KBM-7 (cell line): Measurements from ENCODE around the gene RIN3.
A peak's percentile ranks its signal among the peaks of the same experiment; 100 is the strongest.

Source experiments
- DNase-seq: peaks from one replicate; pipeline ENCODE4 v3.0.0-alpha.2; 2015
- in situ Hi-C: fragments of 300-500 bp; cut with MboI; formaldehyde crosslinking; loops from 2 replicates; pipeline ENCODE4 v1.14.3; 2020; ENCODE audit warnings: low sequenced_read_pairs, low pct_unique_long_range_greater_than_20kb, mixed read lengths

RIN3 gene

GRCh38 chr14:92686900-92687427, 173.4 kb downstream of the RIN3 start:
- peak; percentile 41 for DNase-seq
- in situ Hi-C loops = no loop called here

- DNase-seq = no peak
- in situ Hi-C loops = no loop called here
Measured at GRCh38 chr14:92687681-92688433, 174.3 kb downstream of the RIN3 start.

GRCh38 chr14:92688434-92689375, 175.1 kb downstream of the RIN3 start:
- no peak for DNase-seq

GRCh38 chr14:92690171-92691011, 176.8 kb downstream of the RIN3 start:
- peak; percentile 54 for DNase-seq
- in situ Hi-C loops = no loop called here

More at GRCh38 chr14:92688434-92689375, 175.1 kb downstream of the RIN3 start:
- in situ Hi-C loops = no loop called here

GRCh38 chr14:92692822-92693226, 179.2 kb downstream of the RIN3 start:
- in situ Hi-C loops = no loop called here
- DNase-seq = peak; percentile 55

GRCh38 chr14:92693998-92694795, 180.6 kb downstream of the RIN3 start:
- DNase-seq = no peak
- in situ Hi-C loops = no loop called here

- DNase-seq = no peak
- in situ Hi-C loops = no loop called here
Measured at GRCh38 chr14:92694807-92695206, 181.2 kb downstream of the RIN3 start.

GRCh38 chr14:92695562-92695961, 182.0 kb downstream of the RIN3 start:
- DNase-seq = no peak
- in situ Hi-C loops = no loop called here

GRCh38 chr14:92696366-92696765, 182.8 kb downstream of the RIN3 start:
- in situ Hi-C loops = no loop called here
- DNase-seq = peak; percentile 80

- DNase-seq = no peak
- in situ Hi-C loops = no loop called here
Measured at GRCh38 chr14:92698393-92698792, 184.8 kb downstream of the RIN3 start.

- in situ Hi-C loops = no loop called here
- no peak for DNase-seq
Measured at GRCh38 chr14:92701826-92702225, 188.2 kb downstream of the RIN3 start.

- in situ Hi-C loops = no loop called here
- DNase-seq = peak; percentile 79
Measured at GRCh38 chr14:92702441-92702918, 188.9 kb downstream of the RIN3 start.

GRCh38 chr14:92703516-92703915, 189.9 kb downstream of the RIN3 start:
- DNase-seq = no peak
- in situ Hi-C loops = no loop called here

GRCh38 chr14:92704036-92704804, 190.6 kb downstream of the RIN3 start:
- DNase-seq = peak; percentile 72
- in situ Hi-C loops = no loop called here

- DNase-seq = no peak
- in situ Hi-C loops = no loop called here
Measured at GRCh38 chr14:92704821-92705220, 191.2 kb downstream of the RIN3 start.

GRCh38 chr14:92706386-92706785, 192.8 kb downstream of the RIN3 start:
- in situ Hi-C loops = no loop called here
- peak; percentile 35 for DNase-seq

GRCh38 chr14:92709340-92710000, 195.9 kb downstream of the RIN3 start:
- in situ Hi-C loops = no loop called here

More at GRCh38 chr14:92709340-92710000, 195.9 kb downstream of the RIN3 start:
- no peak for DNase-seq
